Stomach (tissue), 4 donors: Measurements from ENCODE around the gene NRP2.

ENCODE experiments used
- CTCF ChIP-seq, 7 experiments: fragments of 450-650 bp in 4 of 7; fragments of 200-600 bp in 3 of 7; sonication (generic) in 3 of 7; IDR thresholded peaks; one replicate each; pipeline ENCODE4 v1.5.1; 2016 to 2019; ENCODE audit warnings: antibody characterized with exemption in 7 of 7, control low read depth in 2 of 7, mild to moderate bottlenecking in 1 of 7
- POLR2A ChIP-seq, 4 donors: fragments of 450-650 bp; IDR thresholded peaks; one replicate each; pipeline ENCODE4 v1.6.1; 2016; ENCODE audit warnings: antibody characterized with exemption in 4 of 4, control low read depth in 2 of 4, mild to moderate bottlenecking in 1 of 4, moderate library complexity in 1 of 4

GRCh38 chr2:205646680-205647079, 35.6 kb upstream of the NRP2 start:
- TF ChIP-seq CTCF (IDR thresholded peaks at IDR 0.05) (no peak), POLR2A (IDR thresholded peaks at IDR 0.05) (no peak)
